AG09319 (cell line): ENCODE results near the gene IFITM5.
"Not testable (repeated sequence)": the region's sequence is repeated elsewhere in the genome, so short reads cannot be mapped to it uniquely, and the experiment has no call there.

Source experiments
- DNase-seq: peaks from one replicate; pipeline ENCODE4 v3.0.0-alpha.2; 2010; ENCODE audit warnings: low read depth; ENCODE audit errors: extremely low read depth
- CTCF ChIP-seq: IDR thresholded peaks from 2 replicates; pipeline ENCODE4 v1.5.1; 2011; ENCODE audit warnings: low read depth, mild to moderate bottlenecking, inconsistent platforms, low read length, moderate library complexity

IFITM5 gene

GRCh38 chr11:337711-338110 is 38.4 kb upstream of the IFITM5 start:
- TF ChIP-seq CTCF, result no peak

GRCh38 chr11:336659-337198 is 37.4 kb upstream of the IFITM5 start:
- no peak for DNase-seq
- TF ChIP-seq CTCF, result no peak

More at GRCh38 chr11:337711-338110, 38.4 kb upstream of the IFITM5 start:
- DNase-seq, result no peak

GRCh38 chr11:335779-336658 is 36.7 kb upstream of the IFITM5 start:
- no peak for DNase-seq
- no peak for TF ChIP-seq CTCF

GRCh38 chr11:334264-334994 is 35.1 kb upstream of the IFITM5 start:
- no peak for TF ChIP-seq CTCF
- DNase-seq, result no peak

- not testable (repeated sequence) for DNase-seq
These were observed 34.4 kb upstream of the IFITM5 start for GRCh38 chr11:333616-334263.

GRCh38 chr11:332651-333480 is 33.5 kb upstream of the IFITM5 start:
- DNase-seq, result no peak
- no peak for TF ChIP-seq CTCF
